Stimulated activated naive CD4-positive, alpha-beta T cell treated with Interleukin-2 at 50 U/mL for 16 hours (primary cell): ENCODE data around the gene ZNF107.
"Not testable (repeated sequence)": the region's sequence is repeated elsewhere in the genome, so short reads cannot be mapped to it uniquely, and the experiment has no call there.

Experiments
- DNase-seq: peaks from one replicate; lab custom pipeline; 2025; lab: John Stamatoyannopoulos, UW

The ZNF107 gene

DNA sequence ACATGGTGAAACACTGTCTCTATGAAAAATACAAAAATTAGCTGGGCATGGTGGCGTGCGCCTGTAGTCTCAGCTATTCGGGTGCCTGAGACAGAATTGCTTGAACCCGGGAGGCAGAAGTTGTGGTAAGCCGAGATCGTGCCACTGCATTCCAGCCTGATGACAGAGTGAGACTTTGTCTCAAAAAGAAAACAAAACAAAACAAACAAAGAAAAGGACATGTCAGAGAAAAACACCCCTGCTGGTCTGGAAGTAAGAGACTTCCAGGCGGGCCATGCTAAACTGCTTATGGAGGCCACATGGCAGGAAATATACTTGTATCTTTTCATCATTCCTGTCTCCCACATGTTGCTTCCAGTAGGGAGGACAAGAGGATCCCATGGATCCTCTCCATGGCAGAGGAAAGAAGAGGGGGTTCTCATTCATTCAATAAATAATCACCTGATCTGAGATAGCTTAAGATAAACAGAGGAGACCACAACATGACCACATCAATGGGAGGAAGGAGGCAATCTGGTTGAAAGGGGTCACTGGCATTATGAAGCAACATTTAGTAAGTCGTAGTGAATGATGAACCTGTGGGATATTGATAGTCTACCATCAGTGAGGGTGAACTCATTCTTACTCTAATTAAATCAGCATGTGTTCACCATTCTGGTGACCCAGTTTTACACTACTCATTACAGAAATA, 67.8 kb downstream of the ZNF107 start:
- no peak for DNase-seq

DNA sequence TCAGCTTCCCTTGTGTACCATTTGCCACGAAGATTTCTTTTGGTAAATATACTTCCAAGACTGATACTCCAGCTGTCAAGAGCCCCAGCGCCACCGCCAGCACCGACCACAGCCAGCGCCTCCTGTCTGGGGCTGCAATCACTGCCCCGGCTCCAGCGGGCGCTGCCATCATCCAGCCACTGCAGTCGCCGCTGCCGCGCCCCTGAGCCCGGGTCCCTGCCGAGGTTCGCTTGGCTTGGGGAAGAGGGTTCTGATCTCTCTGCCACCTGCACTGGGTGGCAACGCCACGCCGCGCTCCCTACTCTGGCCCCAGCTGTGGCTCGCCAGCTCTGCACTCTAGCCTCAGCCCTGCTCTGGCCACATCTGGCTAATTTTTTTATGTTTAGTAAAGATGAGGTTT, 70.6 kb downstream of the ZNF107 start:
- no peak for DNase-seq

DNA sequence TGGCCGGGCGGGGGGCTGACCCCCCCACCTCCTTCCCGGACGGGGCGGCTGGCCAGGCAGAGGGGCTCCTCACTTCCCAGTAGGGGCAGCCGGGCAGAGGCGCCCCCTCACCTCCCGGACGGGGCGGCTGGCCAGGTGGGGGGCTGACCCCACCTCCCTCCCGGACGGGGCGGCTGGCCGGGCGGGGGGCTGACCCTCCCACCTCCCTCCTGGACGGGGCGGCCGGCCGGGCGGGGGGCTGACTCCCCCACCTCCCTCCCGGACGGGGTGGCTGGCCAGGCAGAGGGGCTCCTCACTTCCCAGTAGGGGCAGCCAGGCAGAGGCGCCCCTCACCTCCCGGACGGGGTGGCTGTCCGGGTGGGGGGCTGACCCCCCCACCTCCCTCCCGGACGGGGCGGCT, 72.5 kb downstream of the ZNF107 start:
- DNase-seq = not testable (repeated sequence)

DNA sequence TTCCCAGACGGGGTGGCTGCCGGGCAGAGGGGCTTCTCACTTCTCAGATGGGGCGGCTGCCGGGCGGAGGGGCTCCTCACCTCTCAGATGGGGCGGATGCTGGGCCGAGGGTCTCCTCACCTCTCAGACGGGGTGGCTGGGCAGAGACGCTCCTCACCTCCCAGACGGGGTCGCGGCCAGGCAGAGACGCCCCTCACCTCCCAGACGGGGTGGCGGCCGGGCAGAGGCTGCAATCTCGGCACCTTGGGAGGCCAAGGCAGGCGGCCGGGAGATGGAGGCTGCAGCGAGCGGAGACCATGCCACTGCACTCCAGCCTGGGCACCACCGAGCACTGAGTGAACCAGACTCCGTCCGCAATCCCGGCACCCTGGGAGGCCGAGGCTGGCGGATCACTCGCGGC, 73.0 kb downstream of the ZNF107 start:
- not testable (repeated sequence) for DNase-seq

DNA sequence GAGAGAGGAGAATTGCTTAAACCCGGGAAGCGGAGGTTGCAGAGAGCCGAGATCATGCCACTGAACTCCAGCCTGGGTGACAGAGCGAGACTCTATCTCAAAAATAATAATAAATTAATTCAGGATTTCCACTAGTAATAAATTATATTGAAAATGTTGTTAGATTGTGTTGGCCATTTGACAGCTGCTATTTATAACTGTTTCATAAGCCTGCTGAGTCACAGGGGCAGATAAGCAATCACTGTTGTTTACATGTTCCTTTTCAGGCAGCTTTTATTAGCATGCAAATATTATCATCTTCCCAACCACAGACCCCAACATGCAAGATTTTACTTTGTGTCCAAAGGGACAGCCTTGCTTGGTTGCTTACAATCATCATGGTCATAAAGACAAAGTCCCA, 78.7 kb downstream of the ZNF107 start:
- DNase-seq = no peak

DNA sequence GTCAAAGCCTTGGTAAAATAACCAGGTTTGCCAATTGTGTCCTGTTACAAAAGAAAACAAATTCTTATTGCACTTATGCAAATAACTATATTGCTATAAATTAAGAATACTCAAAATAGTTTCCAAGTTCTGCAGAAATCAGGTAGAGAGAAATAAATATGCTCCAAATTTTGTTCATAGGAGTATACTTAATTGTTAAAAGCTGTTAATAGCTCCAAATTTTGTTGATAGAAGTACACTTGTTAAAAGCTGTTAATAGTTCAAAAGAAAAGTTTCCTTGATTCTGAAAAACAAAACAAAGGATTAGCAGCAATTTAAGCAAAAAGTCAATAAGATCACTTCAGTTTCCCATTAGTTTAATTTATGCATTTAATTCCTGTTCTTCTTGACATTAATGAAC, 81.9 kb downstream of the ZNF107 start:
- DNase-seq = no peak

DNA sequence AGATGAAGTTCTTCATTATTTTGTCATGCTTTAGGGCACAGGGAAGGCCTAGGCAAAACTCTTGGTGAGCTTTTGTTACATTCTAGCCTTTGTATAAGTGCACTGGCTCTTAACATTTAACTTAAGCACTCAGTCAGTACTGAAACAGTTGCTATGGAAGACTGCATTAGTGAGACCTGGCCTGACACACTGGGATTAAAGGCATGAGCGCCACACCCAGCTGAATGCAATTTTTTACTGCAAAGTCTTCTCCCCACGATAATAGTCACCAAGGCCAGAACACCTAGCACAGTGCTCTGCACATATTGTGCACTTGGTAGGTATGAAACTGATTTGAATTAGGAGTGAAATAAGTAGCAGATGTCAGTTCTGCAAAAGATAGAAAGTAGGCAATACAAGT, 87.1 kb downstream of the ZNF107 start:
- no peak for DNase-seq

DNA sequence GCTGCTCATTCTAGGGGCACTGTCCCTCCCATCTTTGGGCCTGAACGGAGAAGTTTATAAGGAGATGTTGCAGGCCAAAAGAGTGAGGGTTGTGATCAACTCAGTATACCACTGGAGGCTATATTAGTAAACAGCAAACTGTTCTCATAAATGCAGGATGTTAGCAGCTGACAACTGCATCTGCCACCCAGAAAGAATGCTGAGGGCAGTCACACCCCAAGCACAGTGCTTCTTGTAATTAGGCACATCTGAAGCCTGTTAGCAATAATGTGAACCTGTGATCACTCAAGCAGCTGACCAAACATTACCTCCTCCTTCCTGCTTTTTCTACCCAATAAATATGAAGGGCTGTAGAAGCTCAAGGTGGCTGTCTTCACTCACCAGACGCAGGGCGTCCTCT, 89.9 kb downstream of the ZNF107 start:
- DNase-seq = no peak

DNA sequence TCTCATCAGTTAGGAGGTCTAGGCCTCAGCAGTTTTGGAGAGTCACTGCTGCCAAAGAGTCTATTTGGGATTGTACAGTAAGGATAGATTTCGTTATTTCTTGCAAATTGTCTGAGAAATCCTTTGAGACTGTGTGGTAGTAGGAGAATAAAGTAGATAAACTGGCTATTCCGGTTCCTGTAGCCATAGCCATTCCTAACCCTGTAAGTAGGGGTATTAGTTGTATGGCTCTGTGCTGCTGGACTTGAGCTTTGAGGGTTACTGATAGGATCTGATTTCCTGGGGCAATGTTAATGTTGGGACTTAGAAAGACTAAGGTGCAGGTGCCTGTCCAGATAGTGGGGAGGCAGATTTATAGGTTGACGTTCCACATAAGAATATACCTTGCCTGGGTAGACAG, 92.2 kb downstream of the ZNF107 start:
- DNase-seq = no peak
